Erythroblast (primary cell): ENCODE measurements around the gene NPTX1.

ENCODE experiments used
- GATA1 ChIP-seq: IDR thresholded peaks from 2 replicates; pipeline ENCODE4 v1.6.1; 2011; ENCODE audit warnings: low read depth, mild to moderate bottlenecking, control low read depth, low read length, moderate library complexity
- POLR2A ChIP-seq: IDR thresholded peaks from 2 replicates; pipeline ENCODE4 v1.6.1; 2011; ENCODE audit warnings: mild to moderate bottlenecking, low read length

DNA sequence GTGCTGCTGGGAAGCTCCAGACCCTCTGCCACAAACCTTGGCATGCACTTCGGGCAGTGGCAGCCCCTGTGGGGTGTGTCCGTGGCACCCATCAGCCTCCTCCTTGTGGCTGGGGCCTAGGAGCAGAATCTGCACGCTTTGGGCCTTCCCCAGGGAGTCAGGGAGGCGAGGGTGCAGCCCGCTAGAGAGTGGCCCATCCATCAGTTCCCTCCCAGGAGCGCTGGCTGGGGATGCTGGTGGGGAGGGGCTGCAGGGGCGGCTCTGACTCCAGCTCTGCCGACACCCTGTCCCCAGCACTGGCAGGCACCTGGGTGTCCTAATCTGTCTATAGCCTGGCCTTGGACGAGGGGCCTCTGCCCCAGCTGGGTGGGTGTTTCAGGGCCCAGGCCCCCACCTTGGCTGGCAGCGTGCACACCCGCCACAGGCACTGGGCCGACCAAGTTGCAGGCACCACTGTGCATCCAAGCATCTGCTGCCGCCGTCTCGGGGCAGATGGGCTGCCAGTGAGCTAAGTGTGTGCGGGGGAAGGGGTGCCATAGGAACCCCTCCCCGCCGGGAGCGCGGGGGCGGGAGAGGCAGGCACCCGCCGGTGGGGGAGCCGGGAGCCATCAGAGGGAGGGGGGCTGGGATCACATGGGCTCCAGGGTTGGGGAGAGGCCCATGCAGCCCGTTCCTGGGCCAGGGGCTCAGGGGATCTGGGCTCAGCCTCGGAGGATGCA lies 31.2 kb downstream of the NPTX1 start:
- TF ChIP-seq POLR2A (no peak), GATA1 (no peak)
